HG03060 (cell line): ENCODE results near the gene ALKBH4.
A peak's percentile ranks its signal among the peaks of the same experiment; 100 is the strongest.
"Not testable (repeated sequence)": the region's sequence is repeated elsewhere in the genome, so short reads cannot be mapped to it uniquely, and the experiment has no call there.

Experiments
- ATAC-seq: cut with Tn5 transposase; IDR thresholded peaks from one replicate; pipeline ENCODE4 v1.9.1; 2021; ENCODE audit warnings: low read depth, moderate number of reproducible peaks; ENCODE audit not compliant: unreplicated experiment

The ALKBH4 gene

GRCh38 chr7:102429141-102429899 is 35.3 kb downstream of the ALKBH4 start:
- no peak for ATAC-seq

- no peak for ATAC-seq
These were observed 37.7 kb downstream of the ALKBH4 start for GRCh38 chr7:102427019-102427405.

DNA sequence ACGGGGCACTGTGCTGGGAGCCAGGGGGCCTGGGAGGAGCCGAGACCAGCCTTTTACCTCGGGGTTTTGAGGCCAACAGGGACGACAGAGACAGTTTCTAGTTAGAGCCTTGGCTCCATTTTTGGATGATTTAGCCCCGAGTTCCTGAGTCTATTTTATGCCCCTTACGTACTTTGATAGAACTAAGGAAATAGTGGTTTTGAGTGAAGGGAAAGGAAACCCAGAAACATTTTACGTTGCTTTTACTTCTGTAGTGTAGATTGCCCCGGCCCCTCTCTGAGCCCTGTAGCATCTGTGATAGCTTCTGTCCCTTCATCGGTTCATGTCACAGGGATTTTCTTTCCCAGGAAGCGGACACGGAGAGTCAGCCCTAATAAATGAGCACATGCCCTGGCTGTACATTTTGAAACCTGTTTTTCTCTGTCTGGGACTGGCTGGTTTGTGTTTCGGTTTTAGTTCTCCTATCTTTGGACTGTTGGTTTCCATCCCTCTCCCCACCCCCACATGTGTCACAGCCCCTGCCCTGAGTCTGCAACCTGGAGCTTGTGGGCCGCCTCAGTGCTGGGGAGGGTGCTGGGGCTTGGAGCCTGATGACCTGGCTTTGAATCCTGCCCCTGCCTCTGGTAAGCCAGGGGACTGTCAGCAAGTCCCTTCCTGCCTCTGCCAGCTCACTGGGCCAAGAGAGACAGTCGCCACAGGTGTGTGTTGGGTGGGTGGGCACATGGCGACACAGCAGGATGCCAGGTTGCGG is 38.2 kb downstream of the ALKBH4 start:
- ATAC-seq, result peak; percentile 42

GRCh38 chr7:102425639-102426267 is 38.9 kb downstream of the ALKBH4 start:
- ATAC-seq, result peak; percentile 39

DNA sequence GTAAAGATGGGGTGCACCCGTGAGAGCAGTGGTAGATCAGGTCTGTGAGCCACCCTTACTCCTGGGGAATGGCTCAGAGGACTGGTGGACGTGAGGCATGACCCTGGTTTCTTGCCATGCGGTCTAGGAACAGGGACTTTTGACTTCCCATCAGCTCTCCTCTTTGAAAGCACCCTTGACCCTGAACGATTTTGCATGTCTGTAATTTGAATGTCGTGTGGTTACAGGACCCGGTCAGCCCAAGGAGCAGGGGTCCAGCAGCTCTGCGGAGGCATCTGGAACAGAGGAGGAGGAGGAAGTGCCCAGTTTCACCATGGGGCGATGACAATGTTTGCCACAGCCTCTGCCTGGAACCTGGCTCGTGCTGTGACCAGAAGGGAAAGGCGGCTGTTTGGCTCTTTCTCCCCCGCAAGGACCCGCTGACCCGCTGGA is 39.9 kb downstream of the ALKBH4 start:
- no peak for ATAC-seq

GRCh38 chr7:102424129-102424551 is 40.5 kb downstream of the ALKBH4 start:
- ATAC-seq, result no peak

GRCh38 chr7:102421706-102422240 is 42.9 kb downstream of the ALKBH4 start:
- ATAC-seq, result no peak

- no peak for ATAC-seq
These were observed 46.1 kb downstream of the ALKBH4 start for GRCh38 chr7:102418592-102418991.

GRCh38 chr7:102417105-102417504 is 47.6 kb downstream of the ALKBH4 start:
- no peak for ATAC-seq

- no peak for ATAC-seq
These were observed 48.3 kb downstream of the ALKBH4 start for GRCh38 chr7:102416406-102416805.

DNA sequence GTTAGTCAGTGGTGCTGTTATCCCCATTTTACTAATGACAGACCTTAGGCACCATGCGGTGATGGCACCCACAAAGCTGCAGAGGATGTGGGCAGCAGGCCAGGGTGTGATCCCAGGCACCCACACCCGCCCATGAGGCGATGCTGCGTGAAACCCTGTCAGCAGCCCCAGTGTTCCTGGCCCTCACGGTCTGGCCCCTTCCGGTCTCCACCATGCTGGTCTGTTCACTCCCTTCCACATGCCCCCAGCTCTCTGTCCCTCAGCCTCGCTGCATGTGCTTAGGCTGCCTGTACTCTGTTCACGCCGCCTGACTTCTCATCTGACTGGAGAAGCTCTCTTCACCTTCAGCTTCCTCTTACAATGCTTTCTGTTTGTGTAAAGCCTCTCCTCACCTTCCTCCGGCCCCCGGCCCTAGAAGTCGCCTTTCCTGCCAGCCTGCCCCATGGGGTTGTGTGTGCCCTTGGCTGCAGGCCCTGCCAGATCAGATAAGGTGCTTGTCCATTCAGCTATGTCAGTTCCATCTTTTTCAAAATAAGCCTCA is 48.9 kb downstream of the ALKBH4 start:
- ATAC-seq, result no peak

DNA sequence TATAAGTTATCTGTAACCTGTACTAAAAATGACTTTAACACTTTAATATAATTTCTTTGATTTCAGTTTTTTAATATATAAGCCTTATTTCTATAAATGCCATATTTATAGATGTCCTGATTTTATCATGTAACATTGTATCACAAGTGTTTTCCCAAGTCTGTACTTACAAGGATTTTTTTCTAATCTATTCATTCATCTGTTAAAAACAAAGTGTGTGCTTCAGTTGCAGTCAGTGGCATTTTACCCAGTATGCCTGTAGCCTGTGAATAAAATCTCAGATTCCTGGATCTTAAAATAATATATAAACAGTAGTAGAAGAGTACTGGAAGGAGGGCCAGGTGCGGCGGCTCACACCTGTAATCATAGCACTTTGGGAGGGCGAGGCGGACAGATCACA is 51.1 kb downstream of the ALKBH4 start:
- ATAC-seq, result no peak

DNA sequence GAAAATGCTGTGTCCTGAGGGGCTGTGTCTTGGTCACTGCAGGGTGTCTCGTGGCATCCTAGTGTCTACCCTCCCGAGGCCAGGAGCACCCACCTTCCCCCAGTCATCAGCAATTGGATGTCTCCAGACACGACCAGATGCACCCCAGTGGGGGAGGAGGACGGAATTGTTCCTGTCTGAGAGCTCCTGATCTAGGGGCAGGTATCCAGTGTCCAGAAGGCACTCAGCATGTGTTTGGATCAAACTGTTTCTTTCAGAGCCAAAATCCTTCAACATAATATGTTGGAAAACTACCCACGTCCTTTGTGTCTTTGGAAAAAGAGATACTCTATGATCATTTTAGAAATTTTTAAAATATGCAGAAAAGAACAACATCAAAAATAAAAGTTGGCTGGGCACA is 51.6 kb downstream of the ALKBH4 start:
- no peak for ATAC-seq

GRCh38 chr7:102412548-102412947 is 52.1 kb downstream of the ALKBH4 start:
- no peak for ATAC-seq

GRCh38 chr7:102410918-102411317 is 53.7 kb downstream of the ALKBH4 start:
- no peak for ATAC-seq

DNA sequence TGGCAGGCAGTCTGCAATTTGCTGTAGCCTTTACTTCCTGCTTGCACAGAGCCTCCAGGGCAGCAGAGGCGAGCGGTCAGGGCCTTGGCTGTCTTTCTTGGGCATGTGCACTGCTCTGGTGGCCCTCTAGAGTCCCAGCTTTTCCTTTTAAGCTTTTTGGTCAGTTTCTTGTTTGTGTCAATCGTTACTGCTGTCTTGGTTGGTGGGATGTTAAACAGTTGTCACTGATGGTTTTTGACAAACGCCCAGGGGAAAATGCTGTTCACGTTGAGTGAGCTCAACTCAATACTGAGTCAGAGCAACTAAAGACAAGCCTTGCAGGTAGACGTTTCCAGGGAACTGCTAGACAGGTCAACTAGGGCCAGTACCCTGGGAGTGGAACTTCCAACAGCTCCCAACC is 54.5 kb downstream of the ALKBH4 start:
- no peak for ATAC-seq

GRCh38 chr7:102409340-102409739 is 55.3 kb downstream of the ALKBH4 start:
- ATAC-seq, result no peak

GRCh38 chr7:102408530-102408929 is 56.1 kb downstream of the ALKBH4 start:
- ATAC-seq, result not testable (repeated sequence)

GRCh38 chr7:102407910-102408309 is 56.8 kb downstream of the ALKBH4 start:
- no peak for ATAC-seq
